Parathyroid adenoma (tissue), 2 donors: ENCODE data around the gene HOXA9.
A peak's percentile ranks its signal among the peaks of the same experiment; 100 is the strongest.

ENCODE experiments used
- H2AFZ ChIP-seq: fragments of 300-600 bp; sonication (generic); one replicate; pipeline ENCODE4 v1.7.0; 2017; ENCODE audit warnings: antibody characterized with exemption, mild to moderate bottlenecking
- H3K27ac ChIP-seq: fragments of 300-600 bp; sonication (generic); one replicate; pipeline ENCODE4 v1.7.0; 2017
- H3K27me3 ChIP-seq: fragments of 300-600 bp; sonication (generic); one replicate; pipeline ENCODE4 v1.7.0; 2017; ENCODE audit warnings: low read length; ENCODE audit not compliant: control insufficient read depth, insufficient read depth
- H3K36me3 ChIP-seq: fragments of 300-600 bp; sonication (generic); one replicate; pipeline ENCODE4 v1.7.0; 2017; ENCODE audit warnings: low read length; ENCODE audit not compliant: control insufficient read depth, insufficient read depth
- H3K4me1 ChIP-seq: fragments of 300-600 bp; sonication (generic); one replicate; pipeline ENCODE4 v1.7.0; 2017; ENCODE audit warnings: control low read depth
- H3K4me2 ChIP-seq: fragments of 300-600 bp; sonication (generic); one replicate; pipeline ENCODE4 v1.7.0; 2017; ENCODE audit warnings: low read length
- H3K4me3 ChIP-seq: fragments of 300-600 bp; sonication (generic); one replicate; pipeline ENCODE4 v1.7.0; 2017; ENCODE audit warnings: low read depth, low read length
- H3K79me2 ChIP-seq: fragments of 300-600 bp; sonication (generic); one replicate; pipeline ENCODE4 v1.7.0; 2017; ENCODE audit warnings: control low read depth
- H3K9ac ChIP-seq: fragments of 300-600 bp; sonication (generic); one replicate; pipeline ENCODE4 v1.7.0; 2017; ENCODE audit warnings: mild to moderate bottlenecking
- H3K9me3 ChIP-seq: fragments of 300-600 bp; sonication (generic); one replicate; pipeline ENCODE4 v1.7.0; 2017; ENCODE audit warnings: low read length; ENCODE audit not compliant: control insufficient read depth
- CTCF ChIP-seq: fragments of 300-600 bp; sonication (generic); IDR thresholded peaks from one replicate; pipeline ENCODE4 v1.7.0; 2017; ENCODE audit warnings: antibody characterized with exemption, mild to moderate bottlenecking
- donor health status: primary hyperparathyroidism.

The HOXA9 gene

GRCh38 chr7:27157702-27158431 lies 7.5 kb downstream of the HOXA9 start:
- H3K36me3 ChIP-seq = no peaks in the 10 kb centered on the region
- no peak overlapping the region for H3K4me2 ChIP-seq
- H3K9me3 ChIP-seq = no peaks in the 10 kb centered on the region
- H3K27me3 ChIP-seq = peaks cover 32% of the 10 kb centered on the region
- H3K4me3 ChIP-seq = no peak overlapping the region
- TF ChIP-seq CTCF = no peak
- H3K9ac ChIP-seq = no peak overlapping the region
- H3K27ac ChIP-seq = no peak overlapping the region
- no peak overlapping the region for H2AFZ ChIP-seq
- no peaks in the 10 kb centered on the region for H3K4me1 ChIP-seq
- H3K79me2 ChIP-seq = no peaks in the 10 kb centered on the region

GRCh38 chr7:27156916-27157701 lies 8.2 kb downstream of the HOXA9 start:
- Histone ChIP-seq H3K79me2 (no peaks in the 10 kb centered on the region), H3K9me3 (no peaks in the 10 kb centered on the region), H3K4me2 (no peak overlapping the region), H3K4me3 (no peak overlapping the region), H3K9ac (no peak overlapping the region), H2AFZ (no peak overlapping the region), H3K36me3 (no peaks in the 10 kb centered on the region), H3K27ac (no peak overlapping the region), H3K4me1 (no peaks in the 10 kb centered on the region), H3K27me3 (peaks cover 32% of the 10 kb centered on the region)
- no peak for TF ChIP-seq CTCF

GRCh38 chr7:27156508-27156898 lies 8.8 kb downstream of the HOXA9 start, which contains the start of gene HOXA7:
TSS of gene HOXA7 (minus strand) at chr7:27156675. CDS start at chr7:27156545, 130 bp downstream.
- peaks cover 32% of the 10 kb centered on the region for H3K27me3 ChIP-seq

GRCh38 chr7:27155816-27156507 lies 9.4 kb downstream of the HOXA9 start:
- Histone ChIP-seq H3K9ac (no peak overlapping the region), H3K4me2 (peak overlapping the region; percentile 50), H3K4me1 (no peaks in the 10 kb centered on the region), H3K4me3 (peak overlapping the region; percentile 35), H3K36me3 (no peaks in the 10 kb centered on the region), H2AFZ (no peak overlapping the region), H3K9me3 (no peaks in the 10 kb centered on the region), H3K79me2 (no peaks in the 10 kb centered on the region), H3K27me3 (peaks cover 32% of the 10 kb centered on the region), H3K27ac (no peak overlapping the region)
- no peak for TF ChIP-seq CTCF

More at GRCh38 chr7:27156508-27156898, 8.8 kb downstream of the HOXA9 start, which contains the start of gene HOXA7:
- Histone ChIP-seq H3K4me1 (no peaks in the 10 kb centered on the region), H3K4me3 (peak within 1 kb of the TSS; percentile 35), H3K36me3 (no peaks in the 10 kb centered on the region), H3K4me2 (peak within 1 kb of the TSS; percentile 50), H2AFZ (no peak within 1 kb of the TSS), H3K27ac (no peak within 1 kb of the TSS), H3K9me3 (no peaks in the 10 kb centered on the region), H3K9ac (no peak within 1 kb of the TSS), H3K79me2 (no peaks in the 10 kb centered on the region)
- no peak for TF ChIP-seq CTCF
